Astrocyte of the cerebellum (primary cell): ENCODE results near the gene RDH13.
"Not testable (repeated sequence)": the region's sequence is repeated elsewhere in the genome, so short reads cannot be mapped to it uniquely, and the experiment has no call there.

Experiments
- DNase-seq: peaks from one replicate; pipeline ENCODE4 v3.0.0-alpha.2; 2011; ENCODE audit warnings: low read depth
- H3K4me3 ChIP-seq: 2 replicates; pipeline ENCODE4 v1.5.1; 2011; ENCODE audit warnings: mild to moderate bottlenecking, low read depth, low read length, moderate library complexity
- in situ Hi-C: cut with HindIII; loops from 2 replicates; pipeline ENCODE4 v1.10.0; 2017; ENCODE audit warnings: low sequenced_read_pairs
- TF ChIP-seq, protein P1 (sequence below): IDR thresholded peaks from 2 replicates; pipeline ENCODE4 v1.5.1; 2012; ENCODE audit warnings: low read length, low read depth, moderate library complexity, mild to moderate bottlenecking; ENCODE audit errors: missing control alignments

RDH13 gene

DNA sequence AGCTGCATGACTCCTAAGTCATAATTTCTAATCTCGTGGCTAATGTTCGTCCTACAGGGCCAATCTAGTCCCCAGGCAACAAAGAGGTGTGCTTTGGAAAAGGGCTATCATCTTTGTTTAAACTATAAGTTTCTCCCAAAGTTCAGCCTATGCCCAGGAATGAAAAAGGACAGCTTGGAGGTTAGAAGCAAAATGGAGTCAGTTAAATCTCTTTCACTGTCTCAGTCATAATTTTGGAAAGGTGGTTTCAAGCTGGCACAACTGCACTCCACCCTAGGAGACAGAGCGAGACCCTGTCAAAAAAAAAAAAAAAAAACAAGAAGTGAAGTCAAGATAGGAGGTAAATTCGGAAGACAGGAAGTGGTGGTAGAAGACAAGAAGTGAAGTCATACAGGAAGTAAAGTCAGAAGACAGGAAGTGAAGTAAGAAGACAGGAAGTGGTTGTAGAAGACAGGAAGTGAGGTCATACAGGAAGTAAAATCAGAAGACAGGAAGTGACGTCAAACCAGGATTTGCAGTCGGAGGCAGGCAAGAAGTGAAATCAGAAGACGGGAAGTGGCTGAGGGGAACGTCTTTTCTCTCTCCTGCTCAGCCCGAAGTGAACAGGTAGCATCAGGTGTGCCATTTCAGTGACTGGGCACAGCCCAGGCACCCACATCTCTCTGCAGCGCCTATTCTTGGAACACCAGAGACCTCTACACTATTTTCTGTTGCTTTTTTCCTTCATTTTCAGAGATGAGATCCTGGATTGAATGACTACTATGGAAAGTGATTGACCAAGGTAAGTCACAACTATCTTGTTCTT is 57.1 kb downstream of the RDH13 start:
- DNase-seq, result no peak
- TF ChIP-seq, protein P1, sequence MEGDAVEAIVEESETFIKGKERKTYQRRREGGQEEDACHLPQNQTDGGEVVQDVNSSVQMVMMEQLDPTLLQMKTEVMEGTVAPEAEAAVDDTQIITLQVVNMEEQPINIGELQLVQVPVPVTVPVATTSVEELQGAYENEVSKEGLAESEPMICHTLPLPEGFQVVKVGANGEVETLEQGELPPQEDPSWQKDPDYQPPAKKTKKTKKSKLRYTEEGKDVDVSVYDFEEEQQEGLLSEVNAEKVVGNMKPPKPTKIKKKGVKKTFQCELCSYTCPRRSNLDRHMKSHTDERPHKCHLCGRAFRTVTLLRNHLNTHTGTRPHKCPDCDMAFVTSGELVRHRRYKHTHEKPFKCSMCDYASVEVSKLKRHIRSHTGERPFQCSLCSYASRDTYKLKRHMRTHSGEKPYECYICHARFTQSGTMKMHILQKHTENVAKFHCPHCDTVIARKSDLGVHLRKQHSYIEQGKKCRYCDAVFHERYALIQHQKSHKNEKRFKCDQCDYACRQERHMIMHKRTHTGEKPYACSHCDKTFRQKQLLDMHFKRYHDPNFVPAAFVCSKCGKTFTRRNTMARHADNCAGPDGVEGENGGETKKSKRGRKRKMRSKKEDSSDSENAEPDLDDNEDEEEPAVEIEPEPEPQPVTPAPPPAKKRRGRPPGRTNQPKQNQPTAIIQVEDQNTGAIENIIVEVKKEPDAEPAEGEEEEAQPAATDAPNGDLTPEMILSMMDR, result no peak
- no peak overlapping the region for H3K4me3 ChIP-seq
- in situ Hi-C loops, result no loop called here

DNA sequence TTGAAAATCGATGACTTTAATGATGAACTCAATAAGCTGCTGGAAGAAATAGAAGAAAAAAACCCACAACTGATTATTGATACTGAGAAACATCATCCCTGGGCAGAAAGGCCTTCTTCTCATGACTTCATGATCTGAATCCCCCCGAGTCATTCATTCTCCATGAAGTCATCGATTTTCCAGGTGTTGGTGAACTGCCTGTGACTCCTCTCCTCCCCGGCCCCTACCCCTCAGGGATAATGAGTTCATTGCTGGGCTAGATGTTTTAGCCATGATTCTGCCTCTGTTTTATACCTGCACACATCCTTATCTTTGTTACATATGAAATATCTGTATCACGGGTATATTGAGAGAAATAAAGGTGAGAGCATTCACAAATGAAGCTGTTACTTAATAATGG is 62.2 kb downstream of the RDH13 start:
- in situ Hi-C loops, result no loop called here
- DNase-seq, result no peak
- TF ChIP-seq, protein P1, result no peak

DNA sequence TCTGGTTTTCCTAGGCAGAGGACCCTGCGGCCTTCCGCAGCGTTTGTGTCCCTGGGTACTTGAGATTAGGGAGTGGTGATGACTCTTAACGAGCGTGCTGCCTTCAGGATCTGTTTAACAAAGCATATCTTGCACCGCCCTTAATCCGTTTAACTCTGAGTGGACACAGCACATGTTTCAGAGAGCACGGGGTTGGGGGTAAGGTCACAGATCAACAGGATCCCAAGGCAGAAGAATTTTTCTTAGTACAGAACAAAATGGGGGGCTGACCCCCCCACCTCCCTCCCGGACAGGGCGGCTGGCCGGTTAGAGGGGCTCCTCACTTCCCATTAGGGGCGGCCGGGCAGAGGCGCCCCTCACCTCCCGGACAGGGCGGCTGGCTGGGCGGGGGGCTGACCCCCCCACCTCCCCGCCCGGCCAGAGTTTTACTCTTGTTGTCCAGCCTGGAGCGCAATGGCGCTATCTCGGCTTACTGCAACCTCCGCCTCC is 64.2 kb downstream of the RDH13 start:
- in situ Hi-C loops, H3K4me3 ChIP-seq, DNase-seq: not testable (repeated sequence)

More for the DNA sequence above, 62.2 kb downstream of the RDH13 start:
- H3K4me3 ChIP-seq, result no peak overlapping the region

DNA sequence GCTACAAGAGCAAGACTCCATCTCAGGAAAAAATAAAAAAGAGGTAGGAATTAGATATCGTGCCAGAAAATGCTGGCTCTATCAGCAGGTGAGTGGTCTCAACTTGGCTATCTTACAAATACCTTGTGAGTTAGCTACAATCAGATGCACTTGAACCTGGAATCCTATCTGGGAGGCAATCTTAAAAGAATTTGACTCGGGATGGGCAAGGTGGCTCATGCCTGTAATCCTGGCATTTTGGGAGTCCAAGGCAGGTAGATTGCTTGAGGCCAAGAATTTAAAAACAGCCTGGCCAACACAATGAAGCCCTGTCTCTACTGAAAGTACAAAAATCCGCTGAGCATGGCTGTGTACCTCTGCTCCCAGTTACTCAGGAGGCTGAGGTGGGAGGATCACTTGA is 67.4 kb downstream of the RDH13 start:
- no peak for DNase-seq
- in situ Hi-C loops, result no loop called here
- TF ChIP-seq, protein P1, result no peak

More for the DNA sequence above, 67.4 kb downstream of the RDH13 start:
- no peak overlapping the region for H3K4me3 ChIP-seq
